ENCODE results near the gene TJP1.

GRCh38 chr15:29670266-29670665 lies 152.0 kb downstream of the TJP1 start:
- no peak for TF ChIP-seq POLR2A (IDR thresholded peaks at IDR 0.05; ENCODE audit: low read depth, low read length)
- no peak for TF ChIP-seq TAF1 (IDR thresholded peaks at IDR 0.05; ENCODE audit: low read depth, low read length)
- TF ChIP-seq POLR2AphosphoS5 (IDR thresholded peaks at IDR 0.05; ENCODE audit: low read depth, low read length), result no peak
